Effector CD8-positive, alpha-beta T cell (primary cell): ENCODE results near the gene CREB5.

Experiments used
- DNase-seq: peaks from one replicate; lab custom pipeline; 2025; lab: John Stamatoyannopoulos, UW

The CREB5 gene

DNA sequence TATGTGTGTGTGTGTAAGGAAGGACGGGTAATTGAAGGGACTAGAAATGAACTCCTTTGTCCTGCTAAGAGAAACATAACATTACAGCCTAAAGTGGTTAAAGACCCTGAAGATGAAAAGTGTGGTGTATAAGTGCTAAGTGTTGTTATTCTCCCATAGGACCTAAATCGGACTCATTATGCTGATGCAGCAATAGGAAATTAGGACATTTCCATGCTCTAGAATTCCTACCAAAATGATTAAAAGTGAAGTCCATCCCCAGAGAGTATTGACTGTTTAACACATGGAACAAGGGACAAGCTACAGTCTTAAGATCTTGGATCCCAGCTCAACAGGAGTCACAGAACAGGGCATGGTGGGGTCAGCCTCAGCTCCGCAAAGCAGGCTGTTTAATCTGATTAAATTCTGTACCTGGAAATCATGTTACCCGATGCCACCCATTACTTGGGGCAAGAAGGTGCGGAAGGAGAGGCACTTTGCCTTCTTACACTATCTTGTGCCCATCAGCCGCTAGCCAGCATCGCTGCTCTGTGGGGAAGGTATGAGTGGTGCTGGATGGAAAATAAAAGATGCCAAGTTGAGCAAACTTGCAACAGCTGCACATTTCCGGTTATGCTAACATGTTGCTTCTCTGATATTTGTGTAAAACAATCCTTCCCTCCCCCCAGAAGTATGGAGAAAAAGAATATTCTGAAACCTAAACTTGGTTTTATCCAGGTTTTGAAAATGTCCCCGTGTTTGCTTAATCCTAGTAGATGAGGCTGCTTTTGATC lies 100.5 kb downstream of the CREB5 start:
- no peak for DNase-seq

GRCh38 chr7:28516390-28517172 lies 104.3 kb downstream of the CREB5 start:
- no peak for DNase-seq

DNA sequence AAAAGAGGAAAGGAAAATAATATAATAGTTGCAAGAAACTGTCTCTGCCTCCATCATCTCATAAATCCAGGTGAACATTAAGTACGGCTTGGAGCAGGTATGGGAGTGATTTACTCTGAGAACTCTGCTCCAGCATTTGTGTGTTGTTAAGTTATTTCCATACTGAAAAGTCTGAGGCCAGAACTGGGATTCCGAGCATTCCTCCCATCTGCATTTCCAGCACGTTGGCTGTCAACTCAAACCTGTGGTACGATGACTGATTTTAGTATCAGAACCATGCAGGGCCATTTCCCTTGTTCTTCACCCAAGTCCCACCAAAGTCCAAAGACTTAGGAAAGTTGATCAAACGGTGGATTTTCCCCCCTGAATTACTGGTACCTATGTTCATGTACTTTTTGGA lies 104.9 kb downstream of the CREB5 start:
- DNase-seq, result no peak

DNA sequence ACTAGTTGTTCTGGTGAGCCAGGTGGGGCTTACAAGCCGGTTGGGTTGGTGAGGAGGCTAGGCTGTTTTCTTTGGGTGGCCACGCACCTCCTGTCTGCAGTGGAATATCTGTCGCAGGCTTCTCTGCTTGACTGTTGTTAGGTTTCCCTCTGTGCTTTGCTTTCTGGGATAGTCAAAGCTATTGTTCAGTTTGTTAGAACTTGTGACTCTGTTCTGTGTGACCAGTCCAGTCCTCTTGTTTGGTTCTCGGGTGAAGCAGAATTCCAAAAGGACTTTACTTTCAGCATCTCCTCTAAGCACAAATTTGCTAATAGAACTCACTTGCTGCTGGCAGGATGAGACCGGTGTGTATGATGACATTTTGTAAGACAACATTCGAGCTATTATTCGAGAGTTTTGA lies 105.3 kb downstream of the CREB5 start:
- DNase-seq, result no peak

DNA sequence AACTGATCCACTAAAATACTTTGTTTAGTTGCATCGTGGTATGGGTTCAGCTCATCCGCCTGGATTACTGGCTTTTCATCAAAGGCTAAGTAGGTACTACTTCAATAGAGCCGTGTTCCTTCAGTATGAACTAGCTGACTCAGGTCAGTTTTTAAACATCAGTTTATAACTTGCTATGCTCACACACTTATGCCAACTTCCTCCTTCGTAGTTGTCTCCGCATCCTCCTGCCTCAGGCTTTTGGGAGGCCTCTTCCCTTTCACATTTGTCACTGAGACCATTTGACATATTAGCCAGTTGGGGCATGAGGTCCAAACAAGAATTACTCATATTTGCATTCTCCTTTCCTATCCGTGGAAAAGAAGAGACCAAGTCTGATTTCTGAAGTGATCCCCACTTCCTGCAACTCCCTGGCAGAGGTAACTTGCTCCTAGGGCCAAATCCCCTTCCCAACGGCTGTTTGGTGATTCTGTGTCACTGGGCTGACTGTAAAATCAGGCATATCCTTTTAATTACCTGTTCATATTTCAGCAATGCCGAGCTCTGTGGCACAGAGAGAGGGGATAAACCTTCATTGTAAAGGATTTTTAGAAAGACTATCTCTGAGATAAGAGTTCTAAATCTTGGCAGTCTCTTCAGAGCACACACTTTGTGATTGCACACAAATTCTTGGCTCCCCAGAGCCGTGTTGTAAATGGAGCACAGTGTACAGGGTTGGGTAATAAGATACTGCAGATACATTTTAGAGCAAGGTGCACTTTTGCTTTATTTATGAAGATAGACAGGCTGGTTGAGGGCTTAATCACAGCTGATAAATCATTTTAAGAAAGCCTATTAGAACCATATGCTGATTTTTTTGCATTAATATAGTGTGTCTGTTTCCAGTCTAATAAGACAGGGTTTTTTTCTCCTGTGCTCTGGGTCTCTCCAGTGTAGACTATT lies 108.0 kb downstream of the CREB5 start:
- DNase-seq, result no peak

- no peak for DNase-seq
Observed at GRCh38 chr7:28524978-28525377, 112.7 kb downstream of the CREB5 start.

DNA sequence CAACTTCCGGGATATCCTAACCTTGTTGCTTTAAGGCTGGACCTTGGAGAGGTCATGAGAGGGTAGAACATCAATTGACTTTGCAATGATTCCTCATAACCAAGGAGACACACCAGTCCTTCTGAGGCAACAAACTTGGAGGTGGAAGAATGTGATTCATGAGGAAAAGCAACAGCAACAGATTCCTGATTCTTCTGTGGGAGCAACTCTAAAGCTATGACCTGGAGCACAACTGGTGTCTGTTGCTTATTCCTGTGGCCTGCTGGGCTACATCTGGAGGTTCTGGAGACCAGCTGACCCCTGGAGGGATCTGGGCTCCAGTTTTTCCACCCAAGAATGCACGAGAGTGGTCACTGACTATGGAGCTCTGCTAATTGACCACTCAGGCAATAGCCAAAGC lies 116.6 kb downstream of the CREB5 start:
- no peak for DNase-seq

GRCh38 chr7:28529755-28530154 lies 117.4 kb downstream of the CREB5 start:
- no peak for DNase-seq

- no peak for DNase-seq
Observed at GRCh38 chr7:28530175-28530802, 118.0 kb downstream of the CREB5 start.

DNA sequence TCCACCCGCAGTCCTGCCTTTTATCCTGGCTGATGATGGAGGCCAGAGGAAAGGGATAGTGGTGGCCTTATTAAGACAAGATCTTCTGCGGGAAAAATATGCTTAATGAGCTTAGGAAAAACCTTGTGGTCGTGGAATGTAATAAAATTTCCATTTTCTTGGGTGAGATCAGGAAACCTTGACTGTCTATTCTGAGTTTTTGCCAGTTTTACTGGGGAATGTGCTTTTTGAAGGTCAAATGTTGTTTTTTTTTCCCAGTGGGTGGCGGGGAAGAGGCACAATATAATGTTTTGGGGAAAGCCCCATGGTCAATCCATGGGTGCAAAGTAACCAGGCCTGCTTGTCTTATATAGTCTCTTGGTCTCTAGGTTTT lies 118.5 kb downstream of the CREB5 start:
- no peak for DNase-seq

DNA sequence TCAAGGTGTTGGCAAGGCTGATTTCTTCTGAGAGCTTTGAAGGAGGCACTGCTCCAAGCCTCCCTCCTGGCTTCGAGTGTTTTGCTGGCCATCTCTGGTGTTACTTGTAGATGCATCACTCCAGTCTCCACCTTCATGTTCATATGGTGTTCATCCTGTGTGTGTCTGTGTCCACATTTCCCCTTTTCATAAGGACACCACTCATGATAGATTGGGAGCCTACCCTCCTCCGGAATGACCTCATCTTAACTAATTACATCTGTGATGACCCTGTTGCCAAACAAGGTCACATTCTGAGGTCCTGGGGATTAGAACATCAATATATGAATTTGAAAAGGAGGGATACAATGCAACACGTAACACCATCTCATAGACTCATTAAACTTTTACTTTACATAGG lies 119.0 kb downstream of the CREB5 start:
- DNase-seq, result no peak

- DNase-seq, result no peak
Observed at GRCh38 chr7:28532181-28532580, 119.9 kb downstream of the CREB5 start.

GRCh38 chr7:28533267-28533666 lies 120.9 kb downstream of the CREB5 start:
- DNase-seq, result no peak

- DNase-seq, result no peak
Observed at GRCh38 chr7:28533731-28534531, 121.6 kb downstream of the CREB5 start.

- no peak for DNase-seq
Observed at GRCh38 chr7:28536259-28536658, 123.9 kb downstream of the CREB5 start.

- DNase-seq, result no peak
Observed at GRCh38 chr7:28539289-28539981, 127.1 kb downstream of the CREB5 start.

GRCh38 chr7:28542410-28542809 lies 130.1 kb downstream of the CREB5 start:
- no peak for DNase-seq

GRCh38 chr7:28544453-28545117 lies 132.3 kb downstream of the CREB5 start:
- DNase-seq, result no peak

GRCh38 chr7:28546067-28546466 lies 133.7 kb downstream of the CREB5 start:
- no peak for DNase-seq

DNA sequence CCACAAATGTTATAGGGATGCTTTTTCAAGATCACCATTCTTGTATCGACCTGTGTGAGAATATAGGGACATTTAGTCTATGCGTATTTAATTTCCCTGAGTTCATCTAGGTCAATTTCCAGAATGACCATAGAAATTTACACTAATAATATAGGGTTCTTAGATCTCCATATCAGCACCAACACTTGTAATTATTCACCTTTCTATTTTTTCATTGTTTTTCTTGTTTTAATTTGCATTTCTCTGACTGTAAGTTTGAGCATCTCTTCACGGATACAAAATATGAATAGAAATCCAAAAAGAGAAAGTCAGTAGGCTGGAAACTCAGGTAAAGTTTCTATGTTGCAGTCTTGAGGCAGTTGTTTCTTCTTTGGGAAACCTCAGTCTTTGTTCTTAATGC lies 134.8 kb downstream of the CREB5 start:
- DNase-seq, result no peak
